SH-SY5Y (cell line): ENCODE results near the gene OTOP2.

Source experiments
- GATA2 ChIP-seq: IDR thresholded peaks from 2 replicates; pipeline ENCODE4 v1.6.1; 2011; ENCODE audit warnings: mild to moderate bottlenecking, low read depth, low read length
- GATA3 ChIP-seq: IDR thresholded peaks from 2 replicates; pipeline ENCODE4 v1.6.1; 2011; ENCODE audit warnings: low read depth, mild to moderate bottlenecking, low read length, moderate library complexity

The OTOP2 gene

DNA sequence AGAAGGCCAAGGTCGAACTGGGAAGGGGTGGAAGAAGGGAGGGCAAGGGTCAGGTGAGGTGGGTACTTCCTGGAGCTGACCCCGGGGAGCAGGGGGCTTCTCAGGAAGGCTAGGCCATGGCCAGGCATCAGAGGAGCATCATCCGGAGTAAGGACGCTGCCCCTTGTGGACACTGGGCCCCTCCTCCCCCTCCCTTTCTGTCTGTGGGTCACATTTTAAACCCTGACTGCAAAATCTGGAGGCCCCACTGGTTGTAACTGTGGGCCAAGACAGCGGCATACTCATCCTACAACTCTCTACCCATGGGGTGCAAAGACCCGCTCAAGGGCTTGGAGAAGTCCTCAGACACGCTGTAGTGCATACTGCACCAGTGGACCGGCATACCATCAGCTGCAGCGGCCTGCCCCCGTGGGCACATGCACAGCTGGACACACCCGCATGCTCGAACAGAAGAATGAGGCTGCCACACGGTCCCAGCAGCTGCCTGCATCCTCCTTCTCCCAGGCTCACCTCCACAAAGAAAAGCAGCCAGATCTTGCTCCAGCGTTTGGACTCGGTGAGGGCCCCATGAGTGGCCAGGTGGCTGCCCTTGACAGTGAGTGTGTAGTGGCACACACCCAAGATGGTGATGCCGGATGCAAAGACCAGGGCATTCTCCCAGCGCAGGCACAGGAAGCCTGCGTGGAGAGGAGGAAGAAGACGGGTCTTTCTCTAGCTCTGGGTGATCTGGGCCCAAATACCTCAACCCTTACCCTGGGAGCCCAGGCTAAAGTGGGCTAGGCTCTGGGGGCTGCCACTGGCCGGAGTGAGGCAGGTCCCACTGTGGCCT is 31.8 kb upstream of the OTOP2 start:
- TF ChIP-seq GATA3 (no peak), GATA2 (no peak)

DNA sequence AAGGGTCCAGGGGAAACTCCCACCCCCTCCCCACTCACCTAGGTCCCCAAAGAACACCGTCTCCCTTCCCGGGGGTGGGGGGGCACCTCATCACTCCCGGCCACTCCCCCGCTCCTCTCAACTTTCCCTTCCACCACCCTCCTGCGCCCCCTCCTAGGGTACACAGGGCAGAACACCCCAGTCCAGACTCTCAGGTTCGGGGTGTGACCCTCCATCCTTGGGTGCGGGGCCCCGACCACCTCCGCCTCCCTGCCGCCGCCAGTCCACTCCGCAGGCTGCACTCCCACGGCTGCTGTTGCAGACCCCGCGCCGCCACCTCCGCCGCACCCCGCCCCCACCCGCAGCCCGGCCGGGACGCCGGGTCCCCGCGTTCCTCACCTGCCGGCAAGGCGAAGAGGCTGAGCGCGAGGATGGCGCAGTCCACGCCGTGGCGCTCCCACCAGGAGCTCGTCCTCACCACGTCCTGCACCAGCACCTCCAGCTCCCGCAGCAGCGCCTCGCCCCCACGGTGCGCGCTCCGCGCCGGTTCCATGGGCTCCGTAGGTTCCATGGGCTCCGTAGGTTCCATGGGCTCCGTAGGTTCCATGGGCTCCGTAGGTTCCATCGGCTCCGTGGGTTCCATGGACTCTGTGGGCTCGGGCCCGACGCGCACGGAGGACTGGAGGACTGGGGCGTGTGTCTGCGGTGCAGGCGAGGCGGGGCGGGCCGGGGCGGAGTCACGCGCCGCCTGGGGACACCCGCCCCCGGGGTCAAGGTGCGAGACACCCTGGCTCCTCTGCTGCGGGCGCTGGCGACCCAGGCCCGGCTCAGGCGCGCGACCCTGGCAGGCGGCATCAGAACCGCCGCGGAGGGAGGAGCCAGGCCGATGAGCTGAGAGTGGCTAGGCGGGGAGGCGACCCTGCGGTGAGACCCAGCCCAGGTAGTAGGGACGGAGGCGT is 30.8 kb upstream of the OTOP2 start, which contains the start of gene FADS6:
TSS of gene FADS6 (minus strand) at position 660 of the 938 bp plus-strand sequence. CDS start at position 622, 38 bp downstream.
- TF ChIP-seq GATA3: no peak
- TF ChIP-seq GATA2: no peak

DNA sequence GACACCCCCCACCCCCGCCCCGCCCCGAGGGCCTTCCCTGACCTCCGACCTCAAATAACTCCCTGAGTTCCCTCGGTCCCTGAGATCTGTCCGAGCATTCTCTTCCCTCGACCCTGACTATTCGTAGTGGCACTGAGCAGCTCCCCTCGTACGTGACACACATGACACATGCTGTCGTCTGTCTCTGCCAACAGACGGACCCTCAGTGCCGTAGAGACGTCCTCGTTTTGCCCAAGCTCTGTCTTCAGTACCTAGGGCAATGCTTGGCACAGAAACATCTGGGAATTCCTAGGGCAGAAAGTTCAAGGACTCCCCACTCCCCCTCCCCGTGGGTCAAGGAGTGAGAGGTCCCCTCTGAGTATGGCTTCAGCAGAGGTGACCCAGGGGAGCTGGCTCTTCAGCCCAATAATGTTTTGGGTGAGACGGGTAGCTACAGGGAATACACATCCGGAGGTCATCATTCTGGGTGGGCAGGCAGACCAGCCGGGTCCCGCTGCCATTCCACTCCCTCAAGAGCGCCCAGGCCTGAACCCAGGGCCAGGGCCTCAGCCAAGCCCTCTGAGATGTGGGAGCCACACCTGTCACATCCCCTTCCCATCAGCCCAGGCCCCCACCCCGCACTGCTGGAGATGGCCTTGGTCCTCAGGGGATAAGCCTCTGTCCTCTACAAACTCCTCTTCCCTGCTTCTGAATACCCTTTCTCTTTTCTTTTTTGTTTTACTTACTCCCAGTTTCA is 30.0 kb upstream of the OTOP2 start:
- TF ChIP-seq GATA3 (no peak), GATA2 (no peak)

DNA sequence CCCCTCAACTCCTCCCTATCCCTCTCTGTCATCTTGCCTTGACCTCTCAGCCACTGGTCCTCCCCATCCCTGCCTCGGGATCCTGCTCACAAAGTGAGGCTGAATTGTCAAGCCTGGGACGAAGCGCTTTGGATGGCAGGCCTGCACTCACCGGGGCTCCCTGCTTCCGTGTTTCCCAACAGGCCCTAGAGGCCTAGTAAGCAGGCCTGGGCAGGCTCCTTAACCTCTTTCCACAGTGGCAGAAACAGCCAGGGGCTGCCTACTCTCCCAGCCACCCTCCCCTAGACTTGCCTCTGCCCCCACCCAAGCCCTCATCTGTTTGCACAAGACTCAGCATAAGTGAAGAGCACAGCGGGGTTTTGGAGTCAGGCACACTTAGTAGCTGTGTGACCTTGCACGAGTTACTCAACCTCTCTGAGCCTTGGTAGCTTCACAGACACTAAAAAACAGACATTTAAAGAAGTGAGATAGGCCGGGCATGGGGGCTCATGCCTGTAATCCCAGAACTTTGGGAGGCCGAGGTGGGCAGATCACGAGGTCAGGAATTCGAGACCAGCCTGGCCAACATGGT is 25.6 kb upstream of the OTOP2 start:
- TF ChIP-seq GATA2: no peak

DNA sequence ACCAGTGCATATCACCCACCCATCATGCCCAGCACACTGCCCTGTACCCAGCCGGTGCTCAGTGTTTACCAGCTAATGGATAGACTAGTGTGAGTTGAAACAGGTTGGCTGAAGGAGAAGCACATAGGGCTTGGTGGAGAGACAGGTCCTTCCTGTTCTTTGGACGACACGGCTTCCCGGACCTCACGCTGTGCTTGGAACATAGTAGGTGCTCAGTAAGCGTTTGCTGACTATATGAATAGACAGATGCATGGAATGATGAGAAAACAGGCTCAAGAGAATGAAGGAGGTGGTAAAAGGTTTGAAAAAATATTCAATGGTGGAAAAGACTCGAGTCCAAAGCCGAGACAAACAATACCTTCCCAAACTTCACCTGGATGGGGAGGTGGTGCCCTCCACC is 23.9 kb upstream of the OTOP2 start:
- TF ChIP-seq GATA3 (no peak), GATA2 (no peak)

DNA sequence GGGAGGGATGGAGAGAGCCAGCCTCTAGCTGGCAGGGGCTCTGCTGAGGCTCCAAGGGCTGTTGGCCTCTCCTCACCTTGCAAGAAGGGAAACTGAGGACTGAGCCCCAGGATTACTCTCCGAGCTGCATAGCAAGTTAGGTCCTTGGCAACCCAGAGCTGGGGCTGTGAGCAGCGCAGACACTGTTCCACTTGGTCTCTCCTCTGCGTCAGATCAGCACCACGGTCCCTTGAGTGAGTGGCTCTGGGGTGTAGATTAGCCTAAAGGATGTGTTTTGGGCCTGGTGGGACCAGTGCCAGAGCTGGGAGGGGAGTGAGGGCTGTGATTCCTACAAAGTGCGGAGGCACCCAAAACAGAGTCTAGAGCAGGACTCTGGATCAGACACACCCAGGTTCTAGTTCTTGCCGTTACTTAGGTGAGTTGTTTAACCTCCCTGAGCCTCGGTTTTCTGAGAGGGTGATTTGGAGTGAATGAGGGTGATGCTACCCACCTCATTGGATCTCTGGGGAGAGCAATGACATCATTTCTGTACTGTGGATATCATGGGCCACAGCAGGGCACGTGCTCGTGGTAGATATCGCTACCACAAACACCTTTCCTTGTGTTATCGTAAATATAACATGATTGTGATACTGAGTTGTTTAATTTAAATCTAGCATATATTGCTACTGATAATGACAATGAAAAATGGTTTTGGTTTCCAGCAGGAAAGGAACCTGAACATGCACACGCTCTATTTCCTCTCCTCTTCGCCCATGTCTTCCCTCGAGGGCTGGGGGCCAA is 22.5 kb upstream of the OTOP2 start:
- TF ChIP-seq GATA2: no peak
- no peak for TF ChIP-seq GATA3

DNA sequence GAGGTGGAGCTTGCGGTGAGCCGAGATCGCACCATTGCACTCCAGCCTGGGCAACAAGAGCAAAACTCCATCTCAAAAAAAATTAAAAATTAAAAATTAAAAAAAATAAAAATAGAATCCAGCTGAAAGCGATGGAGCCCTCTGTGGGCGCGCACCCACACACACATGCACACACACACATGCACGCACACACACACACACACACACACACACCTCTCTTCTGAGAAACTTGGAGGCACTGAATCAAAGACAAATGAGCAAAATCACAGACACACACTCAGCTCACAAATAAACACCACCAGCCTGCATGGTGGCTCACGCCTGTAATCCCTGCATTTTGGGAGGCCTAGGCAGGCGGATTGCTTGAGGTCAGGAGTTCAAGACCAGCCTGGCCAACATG is 21.0 kb upstream of the OTOP2 start:
- no peak for TF ChIP-seq GATA2
- TF ChIP-seq GATA3: no peak

DNA sequence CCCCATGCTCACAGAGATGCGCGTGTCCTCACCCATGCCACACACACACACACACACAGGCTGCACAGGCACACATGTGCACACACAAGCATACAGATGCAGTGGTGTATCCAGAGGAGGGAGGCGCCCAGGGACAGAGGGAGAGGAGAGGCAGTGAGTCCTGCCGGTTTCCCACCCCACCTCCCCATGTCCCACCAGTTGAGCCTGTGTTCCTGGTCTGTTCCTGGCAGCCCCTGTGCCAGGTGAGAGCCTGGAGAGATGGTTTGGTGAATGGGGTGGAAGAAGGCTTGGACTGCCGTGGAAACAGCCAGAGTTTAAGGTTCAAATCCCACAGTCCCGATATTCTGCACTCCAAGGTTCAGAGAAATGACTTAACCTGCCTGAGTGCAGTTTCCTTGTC is 20.4 kb upstream of the OTOP2 start:
- TF ChIP-seq GATA3 (no peak), GATA2 (no peak)

DNA sequence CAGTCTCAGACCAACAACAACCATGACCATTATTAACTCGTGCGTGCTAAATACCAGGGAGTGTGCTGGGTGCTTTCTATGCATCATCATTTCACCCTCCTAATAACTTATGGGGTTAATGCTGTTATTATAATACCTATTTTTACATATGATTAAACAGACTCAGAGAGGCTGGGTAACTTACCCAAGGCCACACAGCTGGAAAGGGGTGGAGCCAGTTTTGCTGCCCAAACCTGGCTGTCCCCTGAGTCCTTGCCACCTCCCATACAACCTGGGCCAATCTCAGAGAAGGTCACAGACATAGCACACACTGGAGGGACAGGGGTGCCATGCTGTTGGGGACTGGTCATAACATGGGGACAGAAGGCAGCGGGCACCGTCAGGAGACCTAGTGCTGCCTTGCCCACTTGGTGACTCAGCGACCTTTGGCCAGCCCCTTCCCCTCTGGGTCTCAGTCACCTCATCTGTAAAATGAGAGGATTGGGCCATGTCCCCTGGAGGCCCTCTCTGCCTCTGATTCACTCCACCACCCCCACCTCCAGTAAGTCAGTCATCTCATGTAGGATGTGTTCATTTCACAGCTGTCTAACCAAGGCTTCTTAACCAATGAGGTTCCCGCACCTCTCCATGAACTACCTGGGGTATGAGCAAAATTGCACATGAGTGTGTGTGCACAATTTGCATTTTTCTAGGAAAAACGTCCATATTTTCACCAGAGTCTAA is 19.2 kb upstream of the OTOP2 start:
- no peak for TF ChIP-seq GATA3
- no peak for TF ChIP-seq GATA2

DNA sequence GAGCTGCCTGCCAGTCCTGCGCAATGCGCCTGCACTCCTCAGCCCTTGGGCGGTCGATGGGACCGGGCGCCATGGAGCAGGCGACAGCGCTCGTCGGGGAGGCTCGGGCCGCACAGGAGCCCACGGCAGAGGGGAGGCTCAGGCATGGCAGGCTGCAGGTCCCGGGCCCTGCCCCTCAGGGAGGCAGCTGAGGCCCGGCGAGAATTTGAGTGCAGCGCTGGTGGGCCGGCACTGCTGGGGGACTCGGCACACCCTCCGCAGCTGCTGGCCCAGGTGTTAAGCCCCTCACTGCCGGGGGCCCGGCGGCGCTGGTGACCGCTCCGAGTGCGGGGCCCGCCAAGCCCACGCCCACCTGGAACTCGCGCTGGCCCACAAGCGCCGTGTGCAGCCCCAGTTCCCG is 17.1 kb upstream of the OTOP2 start:
- TF ChIP-seq GATA3 (no peak), GATA2 (no peak)

DNA sequence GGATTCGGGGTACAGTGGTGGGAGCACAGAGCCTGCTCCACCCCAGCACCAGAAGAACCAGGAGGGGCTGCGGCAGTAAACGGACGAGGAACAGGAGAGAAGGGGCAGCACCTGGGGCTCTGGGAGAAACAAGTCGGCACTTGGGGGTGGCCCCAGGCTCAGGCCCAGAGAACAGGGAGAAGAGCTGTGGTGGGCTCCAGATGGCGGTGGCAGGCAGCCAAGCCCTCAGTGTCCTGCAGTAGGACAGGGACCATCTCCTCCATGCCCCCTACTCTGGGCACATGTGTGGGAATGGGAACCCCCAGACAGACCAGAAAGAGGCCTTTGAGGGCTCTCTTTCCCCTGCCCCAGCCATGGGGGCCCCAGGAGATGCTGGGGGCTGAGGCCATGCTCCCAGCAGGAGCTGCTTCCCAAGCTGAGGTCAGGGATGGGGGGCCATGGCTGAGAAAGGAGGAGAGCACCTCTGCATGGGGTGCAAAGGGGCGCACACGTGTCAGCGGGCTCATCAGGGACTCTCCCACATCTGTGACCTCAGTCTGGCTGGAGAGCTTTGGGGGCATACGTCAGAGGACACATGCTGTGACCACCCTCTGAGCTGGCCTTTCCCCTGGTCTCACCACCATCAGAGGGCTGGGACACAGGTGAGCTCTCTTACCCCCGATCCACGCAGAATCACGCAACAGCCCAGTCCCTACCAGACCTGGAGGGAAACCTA is 7.8 kb upstream of the OTOP2 start:
- TF ChIP-seq GATA3 (no peak), GATA2 (no peak)

DNA sequence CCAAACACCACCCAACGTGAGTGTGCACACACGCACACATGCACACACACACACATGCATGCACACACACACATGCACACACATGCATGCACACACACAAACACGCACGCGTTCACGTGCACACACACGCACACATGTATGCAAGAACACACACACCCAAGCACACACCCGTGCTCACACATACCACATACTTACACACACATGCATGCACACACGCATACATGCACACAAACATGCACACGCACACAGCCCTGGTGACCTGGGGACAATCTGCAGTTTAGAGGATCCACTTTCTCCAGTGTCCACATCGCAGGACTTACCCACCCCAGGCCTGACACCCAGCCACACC is 7.2 kb upstream of the OTOP2 start:
- TF ChIP-seq GATA2: no peak
- TF ChIP-seq GATA3: no peak
